Activated CD4-positive, alpha-beta T cell treated with anti-CD3 and anti-CD28 coated beads, Interleukin-2, Interleukin-6, amounts not matched to agents 100 ng/mL and 50 ng/mL, durations not matched to agents 16 hours and 8 hours (primary cell): ENCODE data around the gene DFFB.

Experiments used
- DNase-seq: peaks from one replicate; pipeline ENCODE4 v3.0.0-alpha.2; 2020

The DFFB gene

DNA sequence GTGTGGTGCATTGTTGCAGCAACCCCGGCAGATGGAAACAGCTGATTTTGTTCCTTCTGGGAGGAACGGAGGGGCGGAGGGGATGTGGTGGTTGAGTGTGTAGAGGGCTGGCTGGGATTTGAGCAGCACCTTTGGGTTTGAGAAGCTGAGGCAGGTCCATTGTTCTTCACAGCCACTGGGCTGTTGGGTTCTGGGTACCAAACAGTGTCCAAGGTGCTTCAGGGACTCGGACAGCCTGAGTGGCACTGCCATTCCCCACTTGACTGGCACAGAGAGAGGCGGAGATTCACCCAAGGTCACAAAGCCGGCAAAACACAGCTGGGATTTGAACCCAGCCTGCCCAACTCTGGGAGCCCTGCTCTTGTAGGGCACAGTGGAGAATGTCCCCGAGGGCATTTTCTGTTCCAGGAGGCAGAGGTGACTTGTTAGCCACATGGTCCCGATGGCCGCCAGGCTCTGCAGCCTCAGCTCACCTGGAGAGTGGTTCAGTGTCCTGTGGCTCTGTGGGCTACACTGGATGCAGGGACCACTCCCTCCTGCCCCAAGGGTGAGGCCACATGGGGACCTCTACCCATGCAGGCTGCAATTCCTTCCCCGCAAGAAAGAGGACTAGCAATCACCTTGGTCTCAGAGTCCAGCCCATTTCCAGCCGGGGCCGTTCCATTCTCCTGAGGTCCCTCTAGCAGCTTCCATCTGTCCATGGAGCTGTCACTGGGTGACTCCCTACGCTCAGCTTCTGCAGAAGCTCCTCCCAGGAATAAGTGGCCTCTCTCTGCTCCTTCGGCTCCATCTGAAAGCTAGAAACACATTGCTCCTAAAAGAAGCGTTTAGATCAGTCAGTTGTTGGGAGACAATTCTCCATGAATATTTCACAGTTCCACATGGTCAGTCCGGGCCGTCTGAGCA, 74.0 kb downstream of the DFFB start:
- no peak for DNase-seq

DNA sequence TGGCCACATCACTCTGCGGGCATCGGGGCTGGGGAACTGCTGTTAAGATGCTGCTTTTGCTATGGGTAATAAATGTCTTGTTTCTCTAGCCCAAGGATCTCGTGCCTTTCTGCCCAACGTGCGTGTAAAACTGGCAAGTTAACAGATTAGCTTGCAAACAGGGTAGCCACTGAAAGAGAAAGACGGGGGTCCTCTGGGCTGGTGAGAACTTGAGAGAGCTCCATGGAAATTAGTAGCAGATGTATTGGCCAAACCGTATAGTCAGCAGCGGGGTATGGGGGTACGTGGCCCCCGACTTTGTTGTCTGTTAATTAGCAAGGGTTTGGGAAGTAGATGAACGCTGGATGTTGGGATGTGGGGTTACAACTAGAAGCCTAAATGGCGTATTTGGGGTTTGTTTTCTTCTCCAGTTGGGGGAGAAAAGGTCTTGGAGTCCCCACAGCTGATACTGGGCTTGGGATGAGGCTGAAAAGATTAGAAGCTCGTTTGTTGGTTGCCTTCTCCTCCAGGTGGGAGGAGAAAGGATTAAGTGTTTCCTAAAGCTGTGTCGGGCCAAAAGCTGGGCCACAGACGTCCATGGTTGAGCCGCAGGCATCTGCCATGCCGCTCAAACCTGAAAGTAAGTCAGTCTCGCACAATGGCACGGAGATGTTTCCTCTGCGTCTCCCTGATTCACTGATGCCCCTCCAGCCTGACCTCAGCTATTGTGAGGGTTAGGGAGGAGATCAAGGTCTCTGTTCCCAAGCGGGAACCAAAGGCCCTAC, 75.1 kb downstream of the DFFB start:
- no peak for DNase-seq
